ENCODE results near the gene GATD1. TPM values are rescaled to one million over a fixed set of nuclear protein-coding genes. Genes with fewer than 3 reads are reported as not detected.

GATD1 gene
- total and polyA plus RNA-seq, 2 donors (not counting 1 experiment from before 2014, with no cell fraction given): 62.4 to 70.0 TPM

DNA sequence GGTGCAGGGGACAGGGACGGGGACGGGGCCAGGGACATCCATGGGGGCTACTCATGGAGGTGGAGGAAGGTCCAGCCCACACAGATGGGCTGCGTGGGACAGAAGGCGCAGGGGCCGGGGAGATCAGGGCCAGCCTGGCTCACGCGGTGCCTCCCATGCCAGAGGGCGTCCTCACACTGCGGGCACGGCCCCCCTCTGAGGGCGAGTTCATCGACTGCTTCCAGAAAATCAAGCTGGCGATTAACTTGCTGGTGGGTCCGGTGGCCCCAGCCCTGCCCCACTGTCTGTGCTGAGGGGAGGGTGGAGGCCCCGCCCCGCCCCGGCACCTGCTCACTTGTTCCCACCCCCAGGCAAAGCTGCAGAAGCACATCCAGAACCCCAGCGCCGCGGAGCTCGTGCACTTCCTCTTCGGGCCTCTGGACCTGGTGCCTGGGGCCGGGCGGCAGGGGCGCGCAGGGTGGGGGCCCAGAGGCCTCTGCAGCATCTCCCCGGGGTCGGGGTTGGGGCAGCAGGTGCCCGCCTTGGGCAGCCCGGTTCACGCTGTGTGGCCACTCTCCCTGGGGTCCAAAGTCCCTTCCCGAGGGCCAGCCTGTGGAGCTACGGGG, 55.4 kb downstream of the GATD1 start:
- Histone ChIP-seq H3K27me3 (replicated peaks in 1 of 4; ENCODE audit: control extremely low read depth in 1 of 4, control insufficient read depth in 3 of 4, insufficient read depth in 4 of 4, low read length in 3 of 4) (peaks cover 0 to 33% (median 4%) of the 10 kb centered on the region in 4 experiments), H3K9ac (ENCODE audit: low read length) (peak overlapping the region; percentile 74), H2AFZ (ENCODE audit: insufficient read depth, low read depth, low read length, poor library complexity, severe bottlenecking) (peak overlapping the region; percentile 80), H4K20me1 (ENCODE audit: control insufficient read depth, insufficient read depth, low read length, poor library complexity, severe bottlenecking) (no peaks in the 10 kb centered on the region), H3K36me3 (replicated peaks in 1 of 2; ENCODE audit: control extremely low read depth in 1 of 2, control insufficient read depth in 1 of 2, extremely low read depth in 1 of 2, insufficient read depth in 2 of 2, low read length in 1 of 2) (no peaks in the 10 kb centered on the region), H3K9me3 (ENCODE audit: control extremely low read depth in 1 of 3, control insufficient read depth in 2 of 3, insufficient read depth in 1 of 3, low read length in 2 of 3) (no peaks in the 10 kb centered on the region), H3K4me3 (ENCODE audit: control extremely low read depth in 1 of 5, extremely low read depth in 1 of 5, insufficient read depth in 1 of 5, low read depth in 2 of 5, low read length in 4 of 5) (peak overlapping the region in 4 of 5 experiments; percentile 40 to 65 (median 51)), H3K4me2 (replicated peaks; ENCODE audit: low read depth, low read length, poor library complexity, severe bottlenecking) (peak overlapping the region; percentile 99), H3K79me2 (ENCODE audit: control insufficient read depth, insufficient read depth, low read length) (no peaks in the 10 kb centered on the region), H3K4me1 (ENCODE audit: control insufficient read depth in 2 of 2, insufficient read depth in 2 of 2, low read length in 2 of 2) (peaks cover 28 to 42% of the 10 kb centered on the region in 2 donors), H3K27ac (ENCODE audit: low read length in 2 of 2) (peak overlapping the region in 1 of 2 donors; percentile 59)
- POLR2A ChIA-PET: interaction anchor here (0.6 to 8.2 kb wide), 8 partner anchors 11 to 167 kb away, joined by 3 to 105 read pairs (median 6); partner anchors contain the start of genes DEAF1, PHRF1, RPLP2 and TMEM80
- ATAC-seq (ENCODE audit: low read depth) (peak; percentile 79), DNase-seq (peak; percentile 86)
- CTCF ChIA-PET: interaction anchor here (0.6 to 8.2 kb wide), 10 partner anchors 17 to 186 kb away, joined by 3 to 104 read pairs (median 4); partner anchors contain the start of genes DEAF1, HRAS, IRF7 and TMEM80
- no peaks in the 10 kb centered on the region for H3K9me3 Mint-ChIP-seq (ENCODE audit: insufficient read depth)
- TF ChIP-seq, protein P1, sequence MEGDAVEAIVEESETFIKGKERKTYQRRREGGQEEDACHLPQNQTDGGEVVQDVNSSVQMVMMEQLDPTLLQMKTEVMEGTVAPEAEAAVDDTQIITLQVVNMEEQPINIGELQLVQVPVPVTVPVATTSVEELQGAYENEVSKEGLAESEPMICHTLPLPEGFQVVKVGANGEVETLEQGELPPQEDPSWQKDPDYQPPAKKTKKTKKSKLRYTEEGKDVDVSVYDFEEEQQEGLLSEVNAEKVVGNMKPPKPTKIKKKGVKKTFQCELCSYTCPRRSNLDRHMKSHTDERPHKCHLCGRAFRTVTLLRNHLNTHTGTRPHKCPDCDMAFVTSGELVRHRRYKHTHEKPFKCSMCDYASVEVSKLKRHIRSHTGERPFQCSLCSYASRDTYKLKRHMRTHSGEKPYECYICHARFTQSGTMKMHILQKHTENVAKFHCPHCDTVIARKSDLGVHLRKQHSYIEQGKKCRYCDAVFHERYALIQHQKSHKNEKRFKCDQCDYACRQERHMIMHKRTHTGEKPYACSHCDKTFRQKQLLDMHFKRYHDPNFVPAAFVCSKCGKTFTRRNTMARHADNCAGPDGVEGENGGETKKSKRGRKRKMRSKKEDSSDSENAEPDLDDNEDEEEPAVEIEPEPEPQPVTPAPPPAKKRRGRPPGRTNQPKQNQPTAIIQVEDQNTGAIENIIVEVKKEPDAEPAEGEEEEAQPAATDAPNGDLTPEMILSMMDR (IDR thresholded peaks at IDR 0.05): no peak
- no peak for TF ChIP-seq EZH2 (IDR thresholded peaks at IDR 0.05; ENCODE audit: borderline replicate concordance, insufficient read depth, low read depth, low read length, poor library complexity, severe bottlenecking)
- H3K4me1 Mint-ChIP-seq: peaks cover 33% of the 10 kb centered on the region
- intact Hi-C loops (cut with micrococcal nuclease): loop anchor here (5.0 to 10.0 kb wide), 2 partner anchors 107 to 185 kb away; partner anchors contain the start of genes HRAS, IRF7 and LRRC56
- H3K27ac Mint-ChIP-seq: peak overlapping the region; percentile 81
- peak overlapping the region; percentile 90 for H3K4me3 Mint-ChIP-seq
- WGBS (ENCODE audit: insufficient coverage): 3% methylated on average over 32 of the region's 33 CpGs
- peaks cover 8% of the 10 kb centered on the region for H3K27me3 Mint-ChIP-seq
